ENCODE measurements around the gene TMSB15B. TPM values are rescaled to one million over a fixed set of nuclear protein-coding genes. Genes with fewer than 3 reads are reported as not detected.
A peak's percentile ranks its signal among the peaks of the same experiment; 100 is the strongest.
"Not testable (repeated sequence)": the region's sequence is repeated elsewhere in the genome, so short reads cannot be mapped to it uniquely, and the experiment has no call there.

TMSB15B gene
- total and polyA plus RNA-seq, 7 donors = 1.1 to 10.5 (median 4.4) TPM

DNA sequence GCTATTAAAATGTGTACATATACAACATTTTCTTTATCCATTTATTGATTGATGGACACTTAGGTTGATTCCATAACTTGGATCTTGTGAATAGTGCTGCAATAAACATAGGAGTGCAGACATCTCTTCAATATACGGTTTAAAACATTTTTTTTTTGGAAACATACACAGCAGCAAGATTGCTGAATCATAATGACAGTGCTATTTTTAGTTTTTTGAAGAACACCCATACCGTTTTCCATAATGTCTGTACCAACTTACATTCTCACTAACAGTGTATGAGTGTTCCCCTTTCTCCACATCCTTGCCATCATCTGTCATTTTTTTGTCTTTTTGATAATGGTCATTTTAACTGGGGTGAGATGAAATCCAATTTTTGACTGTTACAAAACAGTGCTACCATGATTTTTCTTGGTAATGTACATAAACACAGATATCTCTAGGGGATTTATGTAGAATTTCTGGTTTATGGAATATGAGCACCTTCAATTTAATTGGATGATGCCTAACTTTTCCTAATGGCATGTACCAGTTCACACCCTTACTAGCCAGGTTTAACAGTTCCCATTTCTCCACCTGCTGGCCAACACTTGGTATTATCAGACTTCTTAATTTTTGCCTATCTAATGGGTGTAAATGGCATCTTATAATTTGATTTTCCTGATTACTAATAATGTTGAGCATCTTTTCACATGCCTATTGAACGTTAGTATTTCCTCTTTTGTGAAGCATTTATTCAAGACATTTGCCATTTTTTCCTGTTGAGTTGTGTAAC is 21.0 kb upstream of the TMSB15B start:
- intact Hi-C loops (cut with DNase I) = loop anchor here (1.0 kb wide), 1 partner anchor 23 kb away; no protein-coding TSS in a partner anchor
- 13 to 21% methylated on average over 3 of the region's 3 CpGs for WGBS, 2 donors
- DNase-seq = no peak

DNA sequence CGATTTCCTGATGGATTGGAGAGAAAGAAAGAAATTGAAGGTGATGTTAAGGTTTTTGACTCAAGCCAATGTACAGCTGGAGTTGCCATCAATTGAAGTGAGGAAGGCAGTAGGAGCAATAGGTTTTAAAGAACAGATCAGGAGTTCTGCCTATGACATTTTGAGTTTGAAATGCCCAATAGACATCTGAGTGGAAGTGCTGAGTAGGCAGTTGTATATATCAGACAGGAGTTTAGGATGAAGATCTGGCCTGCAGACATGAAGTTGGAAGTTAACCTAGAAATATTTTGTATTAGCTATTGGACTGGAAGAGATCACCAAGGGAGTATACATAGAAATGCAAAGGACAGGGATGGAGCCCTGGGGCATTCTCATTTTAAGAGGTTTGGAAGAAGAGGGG is 12.9 kb upstream of the TMSB15B start:
- Histone ChIP-seq H3K27me3 (no peaks in the 10 kb centered on the region), H3K4me3 (no peak overlapping the region), H3K27ac (no peak overlapping the region), H3K36me3 (no peaks in the 10 kb centered on the region), H3K9me3 (no peaks in the 10 kb centered on the region), H3K4me1 (no peaks in the 10 kb centered on the region)
- 87 to 88% methylated on average over 1 of the region's 1 CpG for WGBS, 2 donors
- DNase-seq = no peak
- intact Hi-C loops (cut with DNase I) = no loop called here
- TF ChIP-seq EP300 (IDR thresholded peaks at IDR 0.05) (no peak), POLR2AphosphoS5 (IDR thresholded peaks at IDR 0.05) (no peak), POLR2A (IDR thresholded peaks at IDR 0.05) (no peak)
- TF ChIP-seq, protein P1, sequence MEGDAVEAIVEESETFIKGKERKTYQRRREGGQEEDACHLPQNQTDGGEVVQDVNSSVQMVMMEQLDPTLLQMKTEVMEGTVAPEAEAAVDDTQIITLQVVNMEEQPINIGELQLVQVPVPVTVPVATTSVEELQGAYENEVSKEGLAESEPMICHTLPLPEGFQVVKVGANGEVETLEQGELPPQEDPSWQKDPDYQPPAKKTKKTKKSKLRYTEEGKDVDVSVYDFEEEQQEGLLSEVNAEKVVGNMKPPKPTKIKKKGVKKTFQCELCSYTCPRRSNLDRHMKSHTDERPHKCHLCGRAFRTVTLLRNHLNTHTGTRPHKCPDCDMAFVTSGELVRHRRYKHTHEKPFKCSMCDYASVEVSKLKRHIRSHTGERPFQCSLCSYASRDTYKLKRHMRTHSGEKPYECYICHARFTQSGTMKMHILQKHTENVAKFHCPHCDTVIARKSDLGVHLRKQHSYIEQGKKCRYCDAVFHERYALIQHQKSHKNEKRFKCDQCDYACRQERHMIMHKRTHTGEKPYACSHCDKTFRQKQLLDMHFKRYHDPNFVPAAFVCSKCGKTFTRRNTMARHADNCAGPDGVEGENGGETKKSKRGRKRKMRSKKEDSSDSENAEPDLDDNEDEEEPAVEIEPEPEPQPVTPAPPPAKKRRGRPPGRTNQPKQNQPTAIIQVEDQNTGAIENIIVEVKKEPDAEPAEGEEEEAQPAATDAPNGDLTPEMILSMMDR (IDR thresholded peaks at IDR 0.05) = no peak

More for the DNA sequence above, 21.0 kb upstream of the TMSB15B start:
- Histone ChIP-seq H3K9me3 (no peaks in the 10 kb centered on the region), H3K27ac (no peak overlapping the region), H3K4me1 (no peaks in the 10 kb centered on the region), H3K36me3 (no peaks in the 10 kb centered on the region), H3K27me3 (no peaks in the 10 kb centered on the region), H3K4me3 (no peak overlapping the region)
- TF ChIP-seq, protein P1 (IDR thresholded peaks at IDR 0.05) = peak in 3 of 4 experiments; percentile 9 to 32 (median 29)
- no peak for TF ChIP-seq POLR2A (IDR thresholded peaks at IDR 0.05)

DNA sequence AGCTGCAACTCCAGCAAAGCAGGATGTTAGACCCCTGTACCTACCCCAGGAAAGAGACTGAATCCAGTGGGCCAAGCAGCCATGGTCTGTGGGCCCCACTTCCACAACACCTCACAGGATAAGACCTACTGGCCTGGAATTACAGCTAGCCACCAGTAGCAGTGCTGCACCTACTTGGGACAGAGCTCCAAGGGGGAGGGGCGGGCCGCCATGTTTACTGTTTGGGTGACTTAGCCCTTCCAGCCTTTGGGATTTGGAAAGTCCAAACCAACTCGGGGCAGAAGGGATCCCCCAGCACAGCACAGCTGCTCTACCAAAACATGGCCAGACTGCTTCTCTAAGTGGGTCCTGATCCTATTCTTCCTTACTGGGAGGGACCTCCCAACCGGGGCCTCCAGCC is 9.1 kb upstream of the TMSB15B start:
- no peak overlapping the region for H3K27ac ChIP-seq
- DNase-seq = peak; percentile 60
- no peaks in the 10 kb centered on the region for H3K4me1 ChIP-seq
- H3K36me3 ChIP-seq = no peaks in the 10 kb centered on the region
- H3K4me3 ChIP-seq = no peak overlapping the region
- 95% methylated on average over 4 of the region's 4 CpGs for WGBS, 2 donors
- no peak for TF ChIP-seq EP300 (IDR thresholded peaks at IDR 0.05)
- TF ChIP-seq, protein P1 (IDR thresholded peaks at IDR 0.05) = no peak
- TF ChIP-seq POLR2AphosphoS5 (IDR thresholded peaks at IDR 0.05) = no peak
- no peak for TF ChIP-seq POLR2A (IDR thresholded peaks at IDR 0.05)
- no peaks in the 10 kb centered on the region for H3K27me3 ChIP-seq
- intact Hi-C loops (cut with DNase I) = no loop called here
- no peaks in the 10 kb centered on the region for H3K9me3 ChIP-seq

DNA sequence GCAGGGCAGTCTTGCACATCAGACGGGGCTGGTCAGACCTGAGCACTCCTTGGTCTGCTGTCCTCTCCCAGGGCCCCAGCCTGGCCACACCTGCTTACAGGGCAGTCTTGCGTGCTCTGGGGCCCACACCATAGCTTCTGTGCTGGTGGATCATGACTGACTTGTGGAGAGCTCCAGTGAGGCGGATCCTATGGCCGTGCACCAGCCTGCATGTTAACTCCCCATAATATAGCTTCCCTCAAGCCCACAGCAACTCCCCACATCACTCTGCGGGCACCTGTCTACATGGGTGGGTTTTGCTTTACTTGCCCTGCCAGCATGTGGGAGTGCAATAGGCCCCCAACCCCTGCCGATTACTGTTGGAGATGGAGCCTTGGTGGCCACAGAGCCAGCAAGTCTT is 8.2 kb upstream of the TMSB15B start:
- Histone ChIP-seq H3K27ac (no peak overlapping the region), H3K9me3 (no peaks in the 10 kb centered on the region), H3K27me3 (no peaks in the 10 kb centered on the region), H3K36me3 (no peaks in the 10 kb centered on the region), H3K4me1 (no peaks in the 10 kb centered on the region), H3K4me3 (no peak overlapping the region)
- WGBS, 2 donors = 94 to 97% methylated on average over 6 of the region's 6 CpGs
- peak; percentile 53 for DNase-seq
- no peak for TF ChIP-seq EP300 (IDR thresholded peaks at IDR 0.05)
- TF ChIP-seq, protein P1 (IDR thresholded peaks at IDR 0.05) = no peak
- TF ChIP-seq POLR2A (IDR thresholded peaks at IDR 0.05) = no peak
- no peak for TF ChIP-seq POLR2AphosphoS5 (IDR thresholded peaks at IDR 0.05)
- intact Hi-C loops (cut with DNase I) = no loop called here

DNA sequence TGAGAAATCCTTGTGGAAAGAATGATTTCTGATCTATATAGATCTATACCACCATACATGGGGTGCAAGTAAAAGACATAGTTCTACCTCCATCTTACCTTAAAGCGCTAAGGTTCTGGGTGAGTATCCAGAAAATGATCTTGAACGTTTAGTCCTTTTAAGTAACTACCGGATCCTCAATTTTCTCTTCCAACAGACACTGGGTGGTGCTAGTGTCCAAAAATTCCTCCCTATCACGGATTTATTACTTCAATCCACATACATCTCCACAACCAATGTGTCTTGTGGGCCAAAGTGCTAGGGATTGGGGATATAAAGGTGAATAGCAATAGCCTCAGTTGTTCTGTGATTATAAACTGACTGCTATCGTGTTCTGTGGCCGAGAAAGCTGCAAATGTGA is 1.8 kb upstream of the TMSB15B start:
- H3K27me3 ChIP-seq; H3K27ac ChIP-seq; DNase-seq; H3K4me3 ChIP-seq; H3K4me1 ChIP-seq; H3K36me3 ChIP-seq; intact Hi-C loops (cut with DNase I); H3K9me3 ChIP-seq: not testable (repeated sequence)
- WGBS, 2 donors = no CpG with 5 or more reads among the region's 6 CpGs

DNA sequence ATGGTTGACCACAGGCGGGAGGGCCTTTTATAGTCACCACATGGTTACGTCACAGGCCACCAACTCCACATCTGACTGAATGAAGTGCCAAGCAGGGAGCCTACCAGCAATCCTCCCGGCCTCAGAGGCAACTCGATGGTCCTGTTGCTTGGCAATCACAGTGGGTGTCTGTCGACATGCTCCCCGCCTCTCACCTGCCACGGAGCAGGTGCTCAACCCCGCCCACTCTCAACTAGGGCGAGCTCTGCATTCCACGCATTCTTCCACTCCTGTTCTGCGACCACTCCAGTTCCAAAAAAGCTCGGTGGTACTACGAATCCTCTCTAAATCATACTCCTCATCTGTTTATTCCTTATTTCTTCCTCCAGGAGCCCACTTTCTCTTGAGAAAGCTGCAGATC is 21.1 kb downstream of the TMSB15B start:
- H3K9me3 ChIP-seq; H3K36me3 ChIP-seq; H3K27me3 ChIP-seq; H3K4me1 ChIP-seq; H3K27ac ChIP-seq; DNase-seq; intact Hi-C loops (cut with DNase I); H3K4me3 ChIP-seq: not testable (repeated sequence)
- WGBS, 2 donors = no CpG with 5 or more reads among the region's 13 CpGs
